HepG2 (cell line): Measurements from ENCODE around the gene PLCXD1. TPM values are rescaled to one million over a fixed set of nuclear protein-coding genes. Genes with fewer than 3 reads are reported as not detected.

Experiments used
- AGO1 ChIP-seq: fragments of 200-400 bp; formaldehyde crosslinking; IDR thresholded peaks from 2 replicates; pipeline ENCODE4 v1.6.1; 2017; ENCODE audit warnings: mild to moderate bottlenecking, low read depth, low read length, moderate library complexity; ENCODE audit not compliant: poor library complexity, severe bottlenecking
- AGO2 ChIP-seq: fragments of 200-400 bp; formaldehyde crosslinking; optimal IDR thresholded peaks from 2 replicates; pipeline ENCODE3; 2017; ENCODE audit warnings: mild to moderate bottlenecking, low read depth, low read length, moderate library complexity
- CCDC6 ChIP-seq: sonication (generic); formaldehyde crosslinking; IDR thresholded peaks from 2 replicates; pipeline ENCODE4 v1.8.1; 2022; ENCODE audit warnings: mild to moderate bottlenecking, missing genetic modification reagents, moderate library complexity
- CEBPG ChIP-seq: IDR thresholded peaks from 2 replicates; pipeline ENCODE4 v1.6.1; 2016
- ELF4 ChIP-seq: sonication (generic); formaldehyde crosslinking; IDR thresholded peaks from 2 replicates; pipeline ENCODE4 v1.5.0; 2020; ENCODE audit warnings: missing genetic modification reagents, mild to moderate bottlenecking, moderate library complexity, borderline replicate concordance
- FOXA1 ChIP-seq, 2 experiments: fragments of 450-650 bp in 1 of 2; sonication (generic) in 1 of 2; formaldehyde crosslinking in 1 of 2; IDR thresholded peaks; 2 replicates each; pipeline versions ENCODE4 v1.4.0 to v1.6.1; 2016 to 2020; ENCODE audit warnings: missing genetic modification reagents in 1 of 2
- FOXM1 ChIP-seq: sonication (generic); formaldehyde crosslinking; IDR thresholded peaks from 2 replicates; pipeline ENCODE4 v1.5.0; 2020; ENCODE audit warnings: missing genetic modification reagents
- FOXP1 ChIP-seq, 2 experiments: fragments of 450-650 bp in 1 of 2; IDR thresholded peaks; 2 replicates each; pipeline ENCODE4 v1.6.1; 2017 to 2018; ENCODE audit warnings: antibody characterized with exemption in 1 of 2
- MBNL3 ChIP-seq: fragments of 250-450 bp; sonication (Bioruptor Pico); conservative IDR thresholded peaks from 2 replicates; pipeline ENCODE4 v1.8.0; 2022; ENCODE audit warnings: mild to moderate bottlenecking, inconsistent platforms
- PAX8 ChIP-seq: sonication (generic); formaldehyde crosslinking; IDR thresholded peaks from 2 replicates; pipeline ENCODE4 v1.8.0; 2022; ENCODE audit warnings: mild to moderate bottlenecking, missing genetic modification reagents, borderline replicate concordance
- POLR2AphosphoS5 ChIP-seq: IDR thresholded peaks from 2 replicates; pipeline ENCODE4 v1.6.1; 2012; ENCODE audit warnings: low read depth, low read length
- PRPF4 ChIP-seq: fragments of 200-400 bp; formaldehyde crosslinking; IDR thresholded peaks from 2 replicates; pipeline ENCODE4 v1.6.1; 2016; ENCODE audit warnings: low read length, low read depth; ENCODE audit not compliant: poor library complexity, severe bottlenecking
- SRF ChIP-seq: IDR thresholded peaks from 2 replicates; pipeline ENCODE4 v1.6.1; 2011; ENCODE audit warnings: mild to moderate bottlenecking, low read depth, low read length, moderate library complexity
- TBL1XR1 ChIP-seq: fragments of 150-350 bp; IDR thresholded peaks from 2 replicates; pipeline ENCODE4 v1.6.1; 2014; ENCODE audit warnings: borderline replicate concordance, low read length; ENCODE audit not compliant: partially characterized antibody
- TCF7L2 ChIP-seq: IDR thresholded peaks from 2 replicates; pipeline ENCODE4 v1.6.1; 2011; ENCODE audit warnings: mild to moderate bottlenecking, low read depth, low read length, moderate library complexity
- ZBTB1 ChIP-seq: sonication (generic); formaldehyde crosslinking; IDR thresholded peaks from 2 replicates; pipeline ENCODE4 v1.4.0; 2020; ENCODE audit warnings: missing genetic modification reagents, borderline replicate concordance
- ZBTB7A ChIP-seq: sonication (generic); formaldehyde crosslinking; IDR thresholded peaks from 2 replicates; pipeline ENCODE4 v1.8.0; 2022; ENCODE audit warnings: mild to moderate bottlenecking, missing genetic modification reagents
- ZFP37 ChIP-seq: sonication (generic); formaldehyde crosslinking; IDR thresholded peaks from 2 replicates; pipeline ENCODE4 v1.4.0; 2020; ENCODE audit warnings: missing genetic modification reagents, borderline replicate concordance
- ZNF160 ChIP-seq: sonication (generic); formaldehyde crosslinking; IDR thresholded peaks from 2 replicates; pipeline ENCODE4 v1.8.0; 2022; ENCODE audit warnings: mild to moderate bottlenecking, inconsistent platforms, missing genetic modification reagents
- ZNF564 ChIP-seq: sonication (generic); formaldehyde crosslinking; IDR thresholded peaks from 2 replicates; pipeline ENCODE4 v1.8.1; 2023; ENCODE audit warnings: mild to moderate bottlenecking, missing genetic modification reagents
- polyA plus RNA-seq, 8 experiments: library from polyadenylated mRNA; depleted of rRNA in 3 of 8; stranded (reverse) in 7 of 8; unstranded in 1 of 8; fragments of >200 nt; fragmentation: Illumina TruSeq in 4 of 8; extraction: Trizol in 4 of 8; gene quantifications; 2 replicates each; pipeline versions ENCODE4 v1.2.1 to v1.2.3, GENCODE V29; 2011 to 2016; ENCODE audit warnings: low read depth in 4 of 8, missing spikeins in 1 of 8, mixed read lengths in 1 of 8; ENCODE audit not compliant: insufficient read depth in 1 of 8
- total RNA-seq, 5 experiments: library from RNA; depleted of rRNA; stranded (reverse); fragments of >200 nt; fragmentation: Illumina TruSeq; extraction: Trizol; gene quantifications; 2 replicates each; pipeline ENCODE4 v1.2.3, GENCODE V29; 2016; ENCODE audit warnings: low read depth in 1 of 5
- TF ChIP-seq, protein P1 (sequence below): sonication (generic); formaldehyde crosslinking; IDR thresholded peaks from 2 replicates; pipeline ENCODE4 v1.4.0; 2020; ENCODE audit warnings: missing genetic modification reagents
- TF ChIP-seq, protein P2 (sequence below): sonication (generic); formaldehyde crosslinking; IDR thresholded peaks from 2 replicates; pipeline ENCODE4 v1.4.0; 2020; ENCODE audit warnings: missing genetic modification reagents

PLCXD1 gene
- total and polyA plus RNA-seq, 2 of the 13 experiments (the other 11 are each of a cell fraction or from before 2014, with no cell fraction given): 87.7 to 153 TPM

DNA sequence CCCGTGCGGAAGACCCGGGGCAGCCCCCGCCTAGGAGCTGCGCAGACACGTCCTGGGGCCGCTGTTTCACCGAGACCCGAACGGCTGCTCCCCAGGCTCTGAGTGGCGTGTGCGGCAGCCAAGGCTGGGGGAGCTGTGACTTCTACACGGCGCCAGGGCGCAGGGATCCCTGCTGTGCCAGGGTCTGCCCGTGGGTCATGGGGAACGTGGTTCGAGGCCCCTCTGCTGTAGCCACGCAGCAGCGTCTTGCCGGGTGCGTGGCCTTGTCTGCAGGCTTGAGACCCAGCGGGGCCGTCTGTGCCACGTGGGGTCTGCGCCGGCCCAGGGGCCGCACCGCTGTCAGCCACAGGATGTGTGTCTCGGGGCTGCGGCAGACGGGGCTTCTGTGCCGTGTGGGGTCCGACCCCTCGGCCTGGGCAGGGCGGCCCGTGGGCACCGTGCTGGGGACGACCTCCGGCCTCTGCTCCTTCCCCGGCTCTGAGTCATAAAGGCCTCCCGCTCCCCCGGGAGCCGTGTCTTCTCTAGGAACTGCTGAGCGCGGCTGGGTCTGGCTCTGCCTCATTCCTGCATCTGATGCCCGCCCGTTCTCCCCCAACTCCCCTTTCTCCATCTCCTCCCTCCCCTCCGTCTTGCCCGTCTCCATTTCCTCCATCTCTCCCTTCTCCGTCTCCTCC is 50.1 kb downstream of the PLCXD1 start (continued):
- peak; percentile 79 for TF ChIP-seq AGO2
- TF ChIP-seq, protein P1, sequence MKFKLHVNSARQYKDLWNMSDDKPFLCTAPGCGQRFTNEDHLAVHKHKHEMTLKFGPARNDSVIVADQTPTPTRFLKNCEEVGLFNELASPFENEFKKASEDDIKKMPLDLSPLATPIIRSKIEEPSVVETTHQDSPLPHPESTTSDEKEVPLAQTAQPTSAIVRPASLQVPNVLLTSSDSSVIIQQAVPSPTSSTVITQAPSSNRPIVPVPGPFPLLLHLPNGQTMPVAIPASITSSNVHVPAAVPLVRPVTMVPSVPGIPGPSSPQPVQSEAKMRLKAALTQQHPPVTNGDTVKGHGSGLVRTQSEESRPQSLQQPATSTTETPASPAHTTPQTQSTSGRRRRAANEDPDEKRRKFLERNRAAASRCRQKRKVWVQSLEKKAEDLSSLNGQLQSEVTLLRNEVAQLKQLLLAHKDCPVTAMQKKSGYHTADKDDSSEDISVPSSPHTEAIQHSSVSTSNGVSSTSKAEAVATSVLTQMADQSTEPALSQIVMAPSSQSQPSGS (CRISPR knock-in tag): no peak
- no peak for TF ChIP-seq ZBTB1
- no peak for TF ChIP-seq CEBPG (CRISPR knock-in tag)
- no peak for TF ChIP-seq PRPF4
- TF ChIP-seq ZNF564 (CRISPR knock-in tag): no peak
- TF ChIP-seq ELF4 (CRISPR knock-in tag): no peak
- TF ChIP-seq ZNF160: no peak
- no peak for TF ChIP-seq FOXA1 (IDR thresholded peaks at IDR 0.05)
- TF ChIP-seq FOXA1 (CRISPR knock-in tag; IDR thresholded peaks at IDR 0.05): no peak
- no peak for TF ChIP-seq MBNL3 (CRISPR knock-in tag)
- TF ChIP-seq SRF: no peak
- TF ChIP-seq AGO1: peak; percentile 43
- no peak for TF ChIP-seq POLR2AphosphoS5
- TF ChIP-seq PAX8 (CRISPR knock-in tag): no peak
- no peak for TF ChIP-seq ZFP37 (CRISPR knock-in tag)
- TF ChIP-seq TCF7L2: no peak
- TF ChIP-seq, protein P2, sequence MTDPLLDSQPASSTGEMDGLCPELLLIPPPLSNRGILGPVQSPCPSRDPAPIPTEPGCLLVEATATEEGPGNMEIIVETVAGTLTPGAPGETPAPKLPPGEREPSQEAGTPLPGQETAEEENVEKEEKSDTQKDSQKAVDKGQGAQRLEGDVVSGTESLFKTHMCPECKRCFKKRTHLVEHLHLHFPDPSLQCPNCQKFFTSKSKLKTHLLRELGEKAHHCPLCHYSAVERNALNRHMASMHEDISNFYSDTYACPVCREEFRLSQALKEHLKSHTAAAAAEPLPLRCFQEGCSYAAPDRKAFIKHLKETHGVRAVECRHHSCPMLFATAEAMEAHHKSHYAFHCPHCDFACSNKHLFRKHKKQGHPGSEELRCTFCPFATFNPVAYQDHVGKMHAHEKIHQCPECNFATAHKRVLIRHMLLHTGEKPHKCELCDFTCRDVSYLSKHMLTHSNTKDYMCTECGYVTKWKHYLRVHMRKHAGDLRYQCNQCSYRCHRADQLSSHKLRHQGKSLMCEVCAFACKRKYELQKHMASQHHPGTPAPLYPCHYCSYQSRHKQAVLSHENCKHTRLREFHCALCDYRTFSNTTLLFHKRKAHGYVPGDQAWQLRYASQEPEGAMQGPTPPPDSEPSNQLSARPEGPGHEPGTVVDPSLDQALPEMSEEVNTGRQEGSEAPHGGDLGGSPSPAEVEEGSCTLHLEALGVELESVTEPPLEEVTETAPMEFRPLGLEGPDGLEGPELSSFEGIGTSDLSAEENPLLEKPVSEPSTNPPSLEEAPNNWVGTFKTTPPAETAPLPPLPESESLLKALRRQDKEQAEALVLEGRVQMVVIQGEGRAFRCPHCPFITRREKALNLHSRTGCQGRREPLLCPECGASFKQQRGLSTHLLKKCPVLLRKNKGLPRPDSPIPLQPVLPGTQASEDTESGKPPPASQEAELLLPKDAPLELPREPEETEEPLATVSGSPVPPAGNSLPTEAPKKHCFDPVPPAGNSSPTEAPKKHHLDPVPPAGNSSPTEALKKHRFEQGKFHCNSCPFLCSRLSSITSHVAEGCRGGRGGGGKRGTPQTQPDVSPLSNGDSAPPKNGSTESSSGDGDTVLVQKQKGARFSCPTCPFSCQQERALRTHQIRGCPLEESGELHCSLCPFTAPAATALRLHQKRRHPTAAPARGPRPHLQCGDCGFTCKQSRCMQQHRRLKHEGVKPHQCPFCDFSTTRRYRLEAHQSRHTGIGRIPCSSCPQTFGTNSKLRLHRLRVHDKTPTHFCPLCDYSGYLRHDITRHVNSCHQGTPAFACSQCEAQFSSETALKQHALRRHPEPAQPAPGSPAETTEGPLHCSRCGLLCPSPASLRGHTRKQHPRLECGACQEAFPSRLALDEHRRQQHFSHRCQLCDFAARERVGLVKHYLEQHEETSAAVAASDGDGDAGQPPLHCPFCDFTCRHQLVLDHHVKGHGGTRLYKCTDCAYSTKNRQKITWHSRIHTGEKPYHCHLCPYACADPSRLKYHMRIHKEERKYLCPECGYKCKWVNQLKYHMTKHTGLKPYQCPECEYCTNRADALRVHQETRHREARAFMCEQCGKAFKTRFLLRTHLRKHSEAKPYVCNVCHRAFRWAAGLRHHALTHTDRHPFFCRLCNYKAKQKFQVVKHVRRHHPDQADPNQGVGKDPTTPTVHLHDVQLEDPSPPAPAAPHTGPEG (CRISPR knock-in tag): no peak
- TF ChIP-seq FOXP1 (IDR thresholded peaks at IDR 0.05): no peak
- TF ChIP-seq FOXP1 (CRISPR knock-in tag; IDR thresholded peaks at IDR 0.05): no peak
- TF ChIP-seq TBL1XR1: no peak
- TF ChIP-seq CCDC6 (CRISPR knock-in tag): peak; percentile 54; the same call in 1 of the 2 replicates
- no peak for TF ChIP-seq FOXM1 (CRISPR knock-in tag)
- TF ChIP-seq ZBTB7A (CRISPR knock-in tag): no peak
